Activated CD8-positive, alpha-beta memory T cell treated with anti-CD3 and anti-CD28 coated beads, Interleukin-2, amount 10 ng/mL, durations not matched to agents 7 days and 5 days (primary cell): ENCODE results near the gene ZMYND19. TPM values are rescaled to one million over a fixed set of nuclear protein-coding genes. Genes with fewer than 3 reads are reported as not detected.
A peak's percentile ranks its signal among the peaks of the same experiment; 100 is the strongest.
"Not testable (repeated sequence)": the region's sequence is repeated elsewhere in the genome, so short reads cannot be mapped to it uniquely, and the experiment has no call there.

Source experiments
- ATAC-seq: fragments of 150-1000 bp; cut with Tn5 transposase; one replicate; pipeline ENCODE4 v1.10.0; 2021; ENCODE audit warnings: moderate library complexity
- CTCF ChIA-PET: fragments of 350-600 bp; sonication (Branson Sonifier 250); formaldehyde crosslinking; loops from one replicate; lab custom pipeline; 2021; ENCODE audit warnings: antibody characterized with exemption; lab: Charles Lee
- DNase-seq: peaks from one replicate; pipeline ENCODE4 v3.0.0-alpha.2; 2020
- H3K27ac Mint-ChIP-seq: one replicate; pipeline ENCODE4 v1.8.0; 2021; ENCODE audit warnings: mild to moderate bottlenecking, mixed read lengths
- H3K27me3 Mint-ChIP-seq: one replicate; pipeline ENCODE4 v1.8.0; 2021; ENCODE audit warnings: mixed read lengths
- H3K36me3 Mint-ChIP-seq: one replicate; pipeline ENCODE4 v1.8.0; 2021; ENCODE audit warnings: mild to moderate bottlenecking, mixed read lengths
- H3K4me1 Mint-ChIP-seq: one replicate; pipeline ENCODE4 v1.8.0; 2021; ENCODE audit warnings: mixed read lengths
- H3K4me3 Mint-ChIP-seq: one replicate; pipeline ENCODE4 v1.8.0; 2021; ENCODE audit warnings: mild to moderate bottlenecking, moderate library complexity, mixed read lengths
- H3K9me3 Mint-ChIP-seq: one replicate; pipeline ENCODE4 v1.8.0; 2022; ENCODE audit warnings: low read depth, mixed read lengths
- total RNA-seq, 2 experiments: library from RNA; stranded (reverse); gene quantifications; one replicate each; pipeline ENCODE4 v1.2.3, GENCODE V29; 2021

The ZMYND19 gene
- total RNA-seq, 2 experiments from 2014 or later: 34.0 to 46.0 TPM

GRCh38 chr9:137542486-137542885 lies 47.8 kb downstream of the ZMYND19 start:
- no peak overlapping the region for H3K27ac Mint-ChIP-seq
- H3K9me3 Mint-ChIP-seq: no peaks in the 10 kb centered on the region
- peaks cover 10% of the 10 kb centered on the region for H3K4me1 Mint-ChIP-seq
- DNase-seq (no peak), ATAC-seq (no peak)
- H3K4me3 Mint-ChIP-seq: no peak overlapping the region
- CTCF ChIA-PET: interaction anchor here (1.7 kb wide), 1 partner anchor 11 kb away, joined by 4 read pairs; no protein-coding TSS in a partner anchor
- no peaks in the 10 kb centered on the region for H3K27me3 Mint-ChIP-seq
- H3K36me3 Mint-ChIP-seq: no peaks in the 10 kb centered on the region

GRCh38 chr9:137540536-137540935 lies 49.8 kb downstream of the ZMYND19 start:
- H3K27ac Mint-ChIP-seq: no peak overlapping the region
- CTCF ChIA-PET: interaction anchor here (1.4 to 1.6 kb wide), 2 partner anchors 9 to 38 kb away, joined by 4 read pairs; partner anchors contain the start of gene DPH7
- H3K27me3 Mint-ChIP-seq: no peaks in the 10 kb centered on the region
- no peak for DNase-seq
- H3K36me3 Mint-ChIP-seq: peaks cover 5% of the 10 kb centered on the region
- peaks cover 25% of the 10 kb centered on the region for H3K4me1 Mint-ChIP-seq
- no peaks in the 10 kb centered on the region for H3K9me3 Mint-ChIP-seq
- no peak overlapping the region for H3K4me3 Mint-ChIP-seq
- no peak for ATAC-seq

- CTCF ChIA-PET: interaction anchor here (0.8 to 3.6 kb wide), 3 partner anchors 8 to 65 kb away, joined by 3 to 17 read pairs (median 17); partner anchors contain the start of gene MRPL41
- Mint-ChIP-seq H3K4me1 (peaks cover 29% of the 10 kb centered on the region), H3K4me3 (no peak overlapping the region), H3K27me3 (no peaks in the 10 kb centered on the region), H3K27ac (no peak overlapping the region), H3K36me3 (peaks cover 5% of the 10 kb centered on the region), H3K9me3 (no peaks in the 10 kb centered on the region)
- no peak for DNase-seq
- no peak for ATAC-seq
These were observed 52.3 kb downstream of the ZMYND19 start for GRCh38 chr9:137538058-137538457.

- H3K4me3 Mint-ChIP-seq, H3K27me3 Mint-ChIP-seq, H3K9me3 Mint-ChIP-seq, H3K36me3 Mint-ChIP-seq: not testable (repeated sequence)
- DNase-seq (peak; percentile 68), ATAC-seq (peak; percentile 43)
- CTCF ChIA-PET: interaction anchor here (0.6 to 3.6 kb wide), 4 partner anchors 9 to 15 kb away, joined by 3 to 17 read pairs (median 13); partner anchors contain the start of genes MRPL41 and PNPLA7
- Mint-ChIP-seq H3K27ac (peak overlapping the region; percentile 83), H3K4me1 (peaks cover 29% of the 10 kb centered on the region)
These were observed 53.6 kb downstream of the ZMYND19 start for GRCh38 chr9:137536594-137537131.

- Mint-ChIP-seq H3K27ac (peak overlapping the region; percentile 74), H3K27me3 (no peaks in the 10 kb centered on the region), H3K4me1 (peaks cover 32% of the 10 kb centered on the region), H3K36me3 (peaks cover 5% of the 10 kb centered on the region), H3K4me3 (no peak overlapping the region), H3K9me3 (no peaks in the 10 kb centered on the region)
- DNase-seq (no peak), ATAC-seq (no peak)
- CTCF ChIA-PET: interaction anchor here (0.8 to 3.6 kb wide), 15 partner anchors 10 to 255 kb away, joined by 3 to 17 read pairs (median 3); partner anchors contain the start of genes EXD3, MRPL41, NOXA1 and NRARP
These were observed 55.2 kb downstream of the ZMYND19 start for GRCh38 chr9:137535120-137535428.

- H3K27ac Mint-ChIP-seq: peak overlapping the region; percentile 74
- no peak overlapping the region for H3K4me3 Mint-ChIP-seq
- no peak for DNase-seq
- CTCF ChIA-PET: interaction anchor here (0.7 to 3.6 kb wide), 16 partner anchors 10 to 255 kb away, joined by 3 to 17 read pairs (median 3); partner anchors contain the start of genes EXD3, MRPL41, NOXA1 and NRARP
- no peaks in the 10 kb centered on the region for H3K27me3 Mint-ChIP-seq
- peak; percentile 54 for ATAC-seq
- H3K4me1 Mint-ChIP-seq: peaks cover 32% of the 10 kb centered on the region
- H3K9me3 Mint-ChIP-seq: no peaks in the 10 kb centered on the region
- peaks cover 5% of the 10 kb centered on the region for H3K36me3 Mint-ChIP-seq
These were observed 55.8 kb downstream of the ZMYND19 start for GRCh38 chr9:137534256-137535119.

- H3K4me3 Mint-ChIP-seq, DNase-seq, CTCF ChIA-PET, H3K9me3 Mint-ChIP-seq, ATAC-seq, H3K36me3 Mint-ChIP-seq, H3K27ac Mint-ChIP-seq, H3K27me3 Mint-ChIP-seq: not testable (repeated sequence)
- H3K4me1 Mint-ChIP-seq: peaks cover 32% of the 10 kb centered on the region
These were observed 57.3 kb downstream of the ZMYND19 start for GRCh38 chr9:137532891-137533468.

Other genes with a start within 250 kb of the ZMYND19 start
- 10 to 100 TPM in 1 of 2 experiments, 1 to 10 TPM in 1; 9.2 to 19.8 TPM for gene EXD3, start 167.3 kb downstream of the ZMYND19 start, total RNA-seq
- under 1 TPM; 0.30 to 0.53 TPM for gene NOXA1, start 167.1 kb downstream of the ZMYND19 start, total RNA-seq
- not detected for gene ENTPD8, start 149.2 kb downstream of the ZMYND19 start, total RNA-seq
- gene NSMF, start 131.2 kb downstream of the ZMYND19 start, total RNA-seq: 10 to 100 TPM; 35.8 to 42.1 TPM
- 1 to 10 TPM; 3.0 to 3.2 TPM for gene PNPLA7, start 40.1 kb downstream of the ZMYND19 start, total RNA-seq
- 10 to 100 TPM; 57.9 to 58.3 TPM for gene MRPL41, start 38.6 kb downstream of the ZMYND19 start, total RNA-seq
- gene DPH7, start 11.6 kb downstream of the ZMYND19 start, total RNA-seq: 10 to 100 TPM; 39.9 to 45.1 TPM
- gene ARRDC1, start 15.2 kb upstream of the ZMYND19 start, total RNA-seq: 10 to 100 TPM; 49.0 to 50.1 TPM
- gene EHMT1, start 28.5 kb upstream of the ZMYND19 start, total RNA-seq: 100 to 1,000 TPM in 1 of 2 experiments, 10 to 100 TPM in 1; 99.9 to 130 TPM